Breast epithelium (tissue), 3 donors: ENCODE measurements around the gene CDCP2.

Experiments used
- POLR2A ChIP-seq: fragments of 450-650 bp; IDR thresholded peaks from one replicate; pipeline ENCODE4 v1.6.1; 2016; ENCODE audit warnings: antibody characterized with exemption, mild to moderate bottlenecking, moderate library complexity
- POLR2AphosphoS5 ChIP-seq, 3 donors: sonication (generic); formaldehyde crosslinking; IDR thresholded peaks; one replicate each; pipeline ENCODE4 v1.6.1; 2017; ENCODE audit warnings: antibody characterized with exemption in 3 of 3
- TF ChIP-seq, protein P1 (sequence below), 3 donors: fragments of 450-650 bp; IDR thresholded peaks; one replicate each; pipeline ENCODE4 v1.5.1; 2016 to 2017; ENCODE audit warnings: antibody characterized with exemption in 3 of 3, mild to moderate bottlenecking in 3 of 3, moderate library complexity in 3 of 3

DNA sequence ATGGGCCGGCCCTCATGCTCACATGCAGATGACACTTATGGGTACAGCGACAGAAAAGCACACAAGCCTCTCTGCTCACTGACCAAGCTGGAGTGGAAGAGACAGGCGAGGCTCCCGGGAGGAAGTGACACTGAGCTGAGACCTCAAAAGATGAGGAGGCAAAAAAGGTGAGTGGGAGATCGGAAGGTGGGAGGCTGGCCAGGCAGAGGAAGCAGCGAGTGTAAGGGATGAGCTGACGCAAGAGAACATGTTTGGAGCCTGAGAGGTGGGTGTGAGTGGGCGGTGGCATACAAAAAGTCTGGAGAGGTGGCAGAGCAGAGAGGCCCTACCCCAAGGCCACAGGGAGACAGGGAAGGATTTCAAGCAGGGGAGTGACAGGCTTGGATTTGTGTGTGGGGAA, 18.2 kb upstream of the CDCP2 start:
- TF ChIP-seq, protein P1, sequence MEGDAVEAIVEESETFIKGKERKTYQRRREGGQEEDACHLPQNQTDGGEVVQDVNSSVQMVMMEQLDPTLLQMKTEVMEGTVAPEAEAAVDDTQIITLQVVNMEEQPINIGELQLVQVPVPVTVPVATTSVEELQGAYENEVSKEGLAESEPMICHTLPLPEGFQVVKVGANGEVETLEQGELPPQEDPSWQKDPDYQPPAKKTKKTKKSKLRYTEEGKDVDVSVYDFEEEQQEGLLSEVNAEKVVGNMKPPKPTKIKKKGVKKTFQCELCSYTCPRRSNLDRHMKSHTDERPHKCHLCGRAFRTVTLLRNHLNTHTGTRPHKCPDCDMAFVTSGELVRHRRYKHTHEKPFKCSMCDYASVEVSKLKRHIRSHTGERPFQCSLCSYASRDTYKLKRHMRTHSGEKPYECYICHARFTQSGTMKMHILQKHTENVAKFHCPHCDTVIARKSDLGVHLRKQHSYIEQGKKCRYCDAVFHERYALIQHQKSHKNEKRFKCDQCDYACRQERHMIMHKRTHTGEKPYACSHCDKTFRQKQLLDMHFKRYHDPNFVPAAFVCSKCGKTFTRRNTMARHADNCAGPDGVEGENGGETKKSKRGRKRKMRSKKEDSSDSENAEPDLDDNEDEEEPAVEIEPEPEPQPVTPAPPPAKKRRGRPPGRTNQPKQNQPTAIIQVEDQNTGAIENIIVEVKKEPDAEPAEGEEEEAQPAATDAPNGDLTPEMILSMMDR (IDR thresholded peaks at IDR 0.05), result no peak
- no peak for TF ChIP-seq POLR2AphosphoS5 (IDR thresholded peaks at IDR 0.05)
- TF ChIP-seq POLR2A, result no peak
